KOPT-K1 (cell line): Measurements from ENCODE around the gene MARCHF9.
"Not testable (repeated sequence)": the region's sequence is repeated elsewhere in the genome, so short reads cannot be mapped to it uniquely, and the experiment has no call there.

Experiments used
- H3K27ac ChIP-seq: fragments of 200-600 bp; sonication (generic); 2 replicates; pipeline ENCODE4 v1.5.1; 2016; ENCODE audit warnings: antibody characterized with exemption, mild to moderate bottlenecking, low read depth, low read length; ENCODE audit not compliant: poor library complexity, severe bottlenecking
- H3K36me3 ChIP-seq: fragments of 200-600 bp; sonication (generic); 2 replicates; pipeline ENCODE4 v1.5.1; 2017; ENCODE audit warnings: antibody characterized with exemption, mild to moderate bottlenecking, low read length, moderate library complexity; ENCODE audit not compliant: insufficient read depth
- H3K9me3 ChIP-seq: fragments of 200-600 bp; sonication (generic); 2 replicates; pipeline ENCODE4 v1.5.1; 2017; ENCODE audit warnings: antibody characterized with exemption, low read length, mild to moderate bottlenecking; ENCODE audit not compliant: insufficient read depth, poor library complexity, severe bottlenecking

Gene MARCHF9

GRCh38 chr12:57720606-57721595, 34.0 kb upstream of the MARCHF9 start:
- no peak overlapping the region for H3K27ac ChIP-seq
- peaks cover 89% of the 10 kb centered on the region for H3K36me3 ChIP-seq
- H3K9me3 ChIP-seq, result no peaks in the 10 kb centered on the region

- H3K9me3 ChIP-seq, H3K27ac ChIP-seq: not testable (repeated sequence)
- H3K36me3 ChIP-seq, result peaks cover 89% of the 10 kb centered on the region
Observed at GRCh38 chr12:57721846-57722608, 32.9 kb upstream of the MARCHF9 start.

- Histone ChIP-seq H3K27ac (no peak overlapping the region), H3K36me3 (peaks cover 89% of the 10 kb centered on the region), H3K9me3 (no peaks in the 10 kb centered on the region)
Observed at GRCh38 chr12:57722716-57723629, 31.9 kb upstream of the MARCHF9 start.

GRCh38 chr12:57723630-57723962, 31.3 kb upstream of the MARCHF9 start:
- H3K27ac ChIP-seq, result no peak overlapping the region
- H3K9me3 ChIP-seq, result no peaks in the 10 kb centered on the region
- peaks cover 89% of the 10 kb centered on the region for H3K36me3 ChIP-seq

GRCh38 chr12:57724003-57724935, 30.6 kb upstream of the MARCHF9 start:
- Histone ChIP-seq H3K27ac (no peak overlapping the region), H3K9me3 (no peaks in the 10 kb centered on the region), H3K36me3 (peaks cover 87% of the 10 kb centered on the region)

- no peak overlapping the region for H3K27ac ChIP-seq
- peaks cover 87% of the 10 kb centered on the region for H3K36me3 ChIP-seq
- no peaks in the 10 kb centered on the region for H3K9me3 ChIP-seq
Observed at GRCh38 chr12:57724936-57725740, 29.8 kb upstream of the MARCHF9 start.

- H3K36me3 ChIP-seq, result peaks cover 87% of the 10 kb centered on the region
- no peak overlapping the region for H3K27ac ChIP-seq
- H3K9me3 ChIP-seq, result no peaks in the 10 kb centered on the region
Observed at GRCh38 chr12:57725851-57726150, 29.1 kb upstream of the MARCHF9 start.

GRCh38 chr12:57726151-57726883, 28.6 kb upstream of the MARCHF9 start:
- H3K36me3 ChIP-seq, result peaks cover 87% of the 10 kb centered on the region
- no peak overlapping the region for H3K27ac ChIP-seq
- H3K9me3 ChIP-seq, result no peaks in the 10 kb centered on the region

GRCh38 chr12:57726884-57727757, 27.8 kb upstream of the MARCHF9 start:
- H3K36me3 ChIP-seq, result peaks cover 87% of the 10 kb centered on the region
- H3K9me3 ChIP-seq, result no peaks in the 10 kb centered on the region
- no peak overlapping the region for H3K27ac ChIP-seq

- no peak overlapping the region for H3K27ac ChIP-seq
- no peaks in the 10 kb centered on the region for H3K9me3 ChIP-seq
- peaks cover 90% of the 10 kb centered on the region for H3K36me3 ChIP-seq
Observed at GRCh38 chr12:57727758-57728395, 27.0 kb upstream of the MARCHF9 start.

GRCh38 chr12:57729321-57729844, 25.5 kb upstream of the MARCHF9 start:
- Histone ChIP-seq H3K27ac (no peak overlapping the region), H3K36me3 (peaks cover 90% of the 10 kb centered on the region), H3K9me3 (no peaks in the 10 kb centered on the region)
